Thoracic aorta (tissue), 2 donors: Measurements from ENCODE around the gene SPHK2. TPM values are rescaled to one million over a fixed set of nuclear protein-coding genes. Genes with fewer than 3 reads are reported as not detected.

ENCODE experiments used
- ATAC-seq: fragments of 150-250 bp; one replicate; pipeline ENCODE4 v1.8.0; 2017; ENCODE audit warnings: low read depth; ENCODE audit not compliant: insufficient number of reproducible peaks, low FRiP score
- DNase-seq: peaks from one replicate; pipeline ENCODE4 v3.0.0-alpha.2; 2020; ENCODE audit warnings: low spot score
- H3K27ac ChIP-seq, 2 donors: fragments of 200-600 bp; sonication (generic); 1 replicate in 1 of 2; 2 replicates in 1 of 2; pipeline ENCODE4 v1.5.1; 2016; ENCODE audit warnings: mild to moderate bottlenecking in 2 of 2, moderate library complexity in 2 of 2
- H3K27me3 ChIP-seq: fragments of 200-600 bp; sonication (generic); replicated peaks from 2 replicates; pipeline ENCODE4 v1.6.0; 2016; ENCODE audit warnings: mild to moderate bottlenecking; ENCODE audit not compliant: insufficient read depth
- H3K36me3 ChIP-seq: fragments of 200-600 bp; sonication (generic); one replicate; pipeline ENCODE4 v1.5.1; 2016
- H3K4me1 ChIP-seq, 2 donors: fragments of 200-600 bp; sonication (generic); 1 replicate in 1 of 2; 2 replicates in 1 of 2; pipeline versions ENCODE4 v1.5.1 to v1.6.0; 2016; ENCODE audit warnings: low read depth in 2 of 2, mild to moderate bottlenecking in 1 of 2; ENCODE audit not compliant: control insufficient read depth in 1 of 2
- H3K4me3 ChIP-seq: fragments of 200-600 bp; sonication (generic); 2 replicates; pipeline ENCODE4 v1.5.1; 2016; ENCODE audit warnings: mild to moderate bottlenecking
- H3K9me3 ChIP-seq: fragments of 200-600 bp; sonication (generic); 2 replicates; pipeline ENCODE4 v1.5.1; 2016
- CTCF ChIP-seq: fragments of 200-600 bp; sonication (generic); IDR thresholded peaks from one replicate; pipeline ENCODE4 v1.5.1; 2019; ENCODE audit warnings: antibody characterized with exemption
- total RNA-seq, 2 donors: library from RNA; depleted of rRNA; stranded (reverse); fragments of >200 nt; gene quantifications; one replicate each; pipeline versions ENCODE4 v1.1.0 to v1.2.3, GENCODE V29; 2016

SPHK2 gene
- total RNA-seq, 2 donors from 2014 or later: 16.2 to 49.0 TPM

GRCh38 chr19:48632692-48633147, 13.4 kb downstream of the SPHK2 start:
- DNase-seq: no peak
- Histone ChIP-seq H3K27me3 (no peaks in the 10 kb centered on the region), H3K4me3 (no peak overlapping the region), H3K4me1 (peaks cover 39 to 69% of the 10 kb centered on the region in 2 donors), H3K27ac (peak overlapping the region; percentile 18 to 44), H3K36me3 (no peaks in the 10 kb centered on the region), H3K9me3 (no peaks in the 10 kb centered on the region)
- no peak for TF ChIP-seq CTCF
- ATAC-seq: no peak

GRCh38 chr19:48633148-48634035, 14.1 kb downstream of the SPHK2 start:
- no peak for TF ChIP-seq CTCF
- H3K36me3 ChIP-seq: no peaks in the 10 kb centered on the region
- no peaks in the 10 kb centered on the region for H3K27me3 ChIP-seq
- peaks cover 40 to 70% of the 10 kb centered on the region in 2 donors for H3K4me1 ChIP-seq
- DNase-seq: no peak
- ATAC-seq: no peak
- H3K27ac ChIP-seq: peak overlapping the region; percentile 44 to 98
- H3K4me3 ChIP-seq: peak overlapping the region; percentile 90
- no peaks in the 10 kb centered on the region for H3K9me3 ChIP-seq

- no peak for TF ChIP-seq CTCF
- Histone ChIP-seq H3K27ac (peak overlapping the region; percentile 41 to 98), H3K4me3 (peak overlapping the region; percentile 90), H3K27me3 (no peaks in the 10 kb centered on the region), H3K9me3 (no peaks in the 10 kb centered on the region), H3K36me3 (no peaks in the 10 kb centered on the region), H3K4me1 (peaks cover 44 to 76% of the 10 kb centered on the region in 2 donors)
- DNase-seq (no peak), ATAC-seq (no peak)
These were observed 14.7 kb downstream of the SPHK2 start for GRCh38 chr19:48634036-48634342.

- H3K4me1 ChIP-seq: peaks cover 44 to 74% of the 10 kb centered on the region in 2 donors
- ATAC-seq: peak; percentile 13
- peak overlapping the region; percentile 90 for H3K4me3 ChIP-seq
- peak; percentile 90 for DNase-seq
- TF ChIP-seq CTCF: no peak
- H3K36me3 ChIP-seq: no peaks in the 10 kb centered on the region
- no peaks in the 10 kb centered on the region for H3K27me3 ChIP-seq
- H3K9me3 ChIP-seq: no peaks in the 10 kb centered on the region
- H3K27ac ChIP-seq: peak overlapping the region; percentile 97 to 98
These were observed 15.3 kb downstream of the SPHK2 start for GRCh38 chr19:48634424-48635262.
